ENCODE data around the gene RBPMS2.
"Not testable (repeated sequence)": the region's sequence is repeated elsewhere in the genome, so short reads cannot be mapped to it uniquely, and the experiment has no call there.

The RBPMS2 gene

GRCh38 chr15:64753480-64754185 is 21.8 kb downstream of the RBPMS2 start:
- DNase-seq (ENCODE audit: low spot score): no peak

- DNase-seq (ENCODE audit: low spot score): no peak
These were observed 23.9 kb downstream of the RBPMS2 start for GRCh38 chr15:64751464-64751863.

- DNase-seq (ENCODE audit: low spot score): peak; percentile 36
These were observed 25.3 kb downstream of the RBPMS2 start for GRCh38 chr15:64749999-64750657.

GRCh38 chr15:64749167-64749566 is 26.2 kb downstream of the RBPMS2 start:
- no peak for DNase-seq (ENCODE audit: low spot score)

GRCh38 chr15:64748251-64748650 is 27.1 kb downstream of the RBPMS2 start:
- DNase-seq (ENCODE audit: low spot score): no peak

GRCh38 chr15:64747578-64747977 is 27.8 kb downstream of the RBPMS2 start:
- no peak for DNase-seq (ENCODE audit: low spot score)

DNA sequence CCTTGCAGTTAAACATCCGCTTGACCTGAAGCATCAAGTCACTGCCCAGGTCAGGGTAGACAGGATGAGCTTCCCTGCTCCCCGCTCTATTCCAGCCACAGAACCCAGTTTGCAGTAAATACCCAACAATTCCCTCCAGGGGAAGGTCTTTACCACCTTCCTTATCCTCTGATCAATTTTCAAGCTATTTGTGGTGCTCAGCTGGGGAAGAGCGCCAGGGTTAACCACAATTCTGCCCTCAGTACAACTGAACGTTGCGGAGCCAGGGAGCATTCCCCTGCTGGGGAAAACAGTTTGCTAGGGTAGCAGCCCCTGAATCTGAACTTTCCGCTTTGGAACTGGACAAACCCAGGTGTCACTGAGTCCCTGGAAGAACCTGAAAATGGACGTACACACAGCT is 28.5 kb downstream of the RBPMS2 start:
- DNase-seq (ENCODE audit: low spot score): no peak

DNA sequence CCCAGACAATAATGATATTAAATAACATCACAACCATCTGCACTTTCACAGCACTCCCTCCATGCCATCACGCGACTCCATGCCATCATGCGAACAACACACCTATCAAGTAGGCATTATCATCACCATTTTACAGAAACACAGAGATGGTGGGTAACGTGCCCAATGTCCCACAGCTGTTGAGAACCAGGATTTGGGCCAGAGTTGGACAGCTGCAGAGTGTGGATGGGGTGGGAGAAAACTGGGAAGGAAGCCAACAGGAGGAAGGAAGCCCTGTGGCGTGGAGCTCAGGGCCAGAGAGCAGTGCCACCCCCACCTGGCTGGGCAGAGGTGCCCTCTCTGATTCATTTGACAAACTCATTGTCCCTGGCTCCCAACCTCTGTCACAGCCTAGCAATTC is 29.0 kb downstream of the RBPMS2 start:
- no peak for DNase-seq (ENCODE audit: low spot score)

DNA sequence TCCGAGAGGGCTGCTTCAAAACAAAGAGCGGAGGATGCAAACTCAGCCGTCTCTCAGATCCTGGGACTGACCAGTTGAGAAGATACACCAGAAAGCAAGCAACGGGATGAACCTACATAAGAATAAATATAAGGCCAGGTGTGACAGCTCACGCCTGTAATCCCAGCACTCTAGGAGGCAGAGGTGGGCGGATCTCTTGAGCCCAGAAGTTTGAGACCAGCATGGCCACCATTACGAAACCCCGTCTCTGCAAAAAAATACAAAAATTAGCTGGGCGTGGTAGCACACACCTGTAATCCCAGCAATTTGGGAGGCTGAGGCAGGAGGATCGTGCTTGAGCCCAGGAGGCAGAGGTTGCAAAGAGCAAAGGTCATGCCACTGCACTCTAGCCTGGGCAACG is 31.7 kb downstream of the RBPMS2 start:
- no peak for DNase-seq (ENCODE audit: low spot score)

DNA sequence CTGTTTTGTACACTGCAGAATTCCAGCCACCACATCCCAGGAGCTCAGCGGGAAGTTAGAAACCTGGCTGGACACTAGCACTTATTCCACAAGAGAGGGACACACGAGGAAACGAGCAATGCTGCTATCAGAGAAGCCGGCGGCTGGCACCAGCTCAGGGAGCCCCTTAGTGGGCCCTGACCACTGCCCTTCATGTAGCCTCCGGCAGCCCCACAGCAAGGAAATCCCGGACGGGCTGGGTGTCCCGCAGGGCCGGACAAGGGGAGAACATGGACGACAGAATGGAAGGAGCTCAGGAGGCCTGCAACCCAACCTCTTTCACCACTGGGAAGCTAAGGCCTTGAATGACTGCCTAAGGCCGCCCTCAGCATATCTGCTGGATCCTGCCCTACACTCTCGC is 32.5 kb downstream of the RBPMS2 start:
- no peak for DNase-seq (ENCODE audit: low spot score)

DNA sequence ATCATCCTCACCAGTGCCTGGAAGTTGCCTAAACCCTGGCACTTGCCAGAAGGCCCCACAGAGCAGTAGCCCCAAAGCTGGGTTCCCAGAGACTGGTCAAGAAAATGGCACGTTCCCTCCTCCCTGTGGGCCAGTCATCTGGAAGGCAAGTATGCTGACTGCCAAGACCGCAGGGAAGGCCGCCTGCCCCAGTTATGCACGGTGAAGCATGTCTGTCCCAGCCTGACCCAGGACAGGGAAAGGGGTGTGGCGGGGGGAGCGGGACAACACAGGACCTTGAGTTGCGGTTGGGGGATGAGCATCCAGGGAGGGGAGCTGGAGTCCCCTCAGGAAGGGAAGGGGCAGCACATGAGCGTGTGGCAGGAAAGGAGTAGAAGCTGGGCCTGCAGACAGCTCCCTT is 33.0 kb downstream of the RBPMS2 start:
- DNase-seq (ENCODE audit: low spot score): no peak

GRCh38 chr15:64741708-64742107 is 33.7 kb downstream of the RBPMS2 start:
- DNase-seq (ENCODE audit: low spot score): not testable (repeated sequence)

GRCh38 chr15:64740311-64741170 is 34.8 kb downstream of the RBPMS2 start:
- peak; percentile 85 for DNase-seq (ENCODE audit: low spot score)

GRCh38 chr15:64739577-64740143 is 35.7 kb downstream of the RBPMS2 start:
- no peak for DNase-seq (ENCODE audit: low spot score)

DNA sequence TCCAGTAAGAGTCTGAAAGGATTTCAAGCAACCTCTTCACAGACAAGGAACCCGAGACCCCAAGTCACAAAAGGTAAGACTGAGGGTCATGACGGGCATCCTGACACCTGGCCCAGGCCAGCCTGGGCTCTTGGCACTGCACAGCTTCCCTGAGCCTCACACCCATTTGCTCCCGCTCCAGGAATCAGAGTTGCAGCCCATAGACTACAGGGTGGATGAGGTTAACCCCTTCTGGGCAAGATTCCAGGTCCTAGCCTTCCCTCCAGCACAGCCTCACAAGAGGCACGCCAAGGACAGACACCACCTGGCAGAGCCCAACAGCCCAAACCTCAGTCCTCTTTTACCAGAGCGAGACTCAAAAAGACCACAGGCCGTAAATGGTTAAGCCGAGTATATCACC is 36.2 kb downstream of the RBPMS2 start:
- no peak for DNase-seq (ENCODE audit: low spot score)

DNA sequence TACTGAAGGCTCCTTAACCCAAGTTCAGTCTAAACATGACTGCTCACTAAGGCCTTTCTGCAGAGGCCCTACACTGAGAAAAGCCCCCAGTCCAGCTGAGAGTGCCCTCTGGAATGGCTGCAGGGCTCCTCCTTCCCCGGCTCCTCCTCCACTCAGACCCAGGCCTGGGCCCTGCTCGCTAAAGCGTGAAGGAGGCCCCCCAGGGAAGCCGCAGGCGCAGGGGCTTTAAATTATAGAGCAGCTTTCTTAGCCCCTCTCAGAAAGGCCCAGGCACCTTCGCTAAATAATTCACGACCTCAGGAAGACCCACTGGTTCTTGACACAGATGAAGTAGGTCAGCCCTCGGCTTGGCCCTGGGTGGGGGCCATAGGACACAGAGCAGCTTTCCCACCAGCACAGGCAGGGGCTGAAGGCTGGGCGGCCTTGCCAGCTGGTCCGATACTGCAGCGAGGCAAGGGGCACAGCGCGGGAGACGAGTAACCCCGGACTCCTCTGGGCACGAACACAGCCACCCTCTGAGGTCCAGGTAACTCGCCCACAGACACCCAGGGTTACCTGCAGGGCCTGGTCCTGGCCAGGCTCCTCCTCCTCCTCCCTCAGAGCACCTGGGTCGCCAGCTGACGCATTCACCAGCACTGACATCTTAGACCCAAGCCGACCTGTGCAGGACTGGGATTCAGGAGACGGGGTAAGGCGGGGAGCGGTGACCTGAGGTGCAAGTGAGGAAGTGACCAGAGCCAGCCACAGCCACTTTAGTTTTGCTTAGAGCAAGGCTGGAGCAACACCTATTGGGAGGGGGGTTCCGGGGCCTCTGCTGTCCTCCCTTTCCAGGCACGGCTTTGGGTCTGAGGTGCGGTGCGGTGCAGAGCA is 36.9 kb downstream of the RBPMS2 start:
- DNase-seq (ENCODE audit: low spot score): no peak

DNA sequence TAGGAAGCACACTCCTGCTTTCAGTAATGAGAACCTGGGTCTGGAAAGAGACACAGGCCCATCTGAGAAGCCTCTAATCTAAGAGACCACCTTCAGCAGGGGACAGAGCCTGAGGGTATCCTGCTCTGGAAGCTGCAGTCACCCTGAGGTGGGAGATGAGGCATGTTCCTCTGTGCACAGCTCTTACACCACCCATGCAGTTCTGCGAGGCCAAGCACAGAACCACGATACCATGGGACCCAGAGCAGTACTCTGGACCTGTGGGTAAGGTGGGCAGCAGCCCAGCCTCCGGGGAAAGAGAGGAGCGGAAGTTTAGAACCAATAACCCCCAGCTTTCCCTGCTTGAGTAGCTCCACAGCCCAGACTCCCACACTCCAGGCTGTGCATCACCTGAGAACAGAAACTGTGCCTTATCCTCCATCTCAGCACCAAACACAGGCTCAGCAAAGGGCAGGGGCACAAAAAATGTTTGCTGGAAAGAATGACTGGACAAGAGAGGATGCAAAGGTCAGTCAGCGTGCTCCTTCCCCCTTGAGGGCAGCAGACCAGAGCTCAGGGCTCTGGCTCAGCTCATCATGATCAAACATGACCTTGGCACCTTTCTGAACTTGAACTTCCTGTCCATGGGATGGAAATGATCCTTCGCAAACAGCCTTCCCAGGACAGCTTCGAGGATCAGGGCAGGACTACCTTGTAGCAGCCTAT is 43.1 kb downstream of the RBPMS2 start:
- no peak for DNase-seq (ENCODE audit: low spot score)

- DNase-seq (ENCODE audit: low spot score): no peak
These were observed 43.6 kb downstream of the RBPMS2 start for GRCh38 chr15:64731805-64732151.

GRCh38 chr15:64731012-64731804 is 44.2 kb downstream of the RBPMS2 start:
- peak; percentile 71 for DNase-seq (ENCODE audit: low spot score)

- no peak for DNase-seq (ENCODE audit: low spot score)
These were observed 45.2 kb downstream of the RBPMS2 start for GRCh38 chr15:64730151-64730550.
